ENCODE data around the gene THBS3. TPM values are rescaled to one million over a fixed set of nuclear protein-coding genes. Genes with fewer than 3 reads are reported as not detected.
A peak's percentile ranks its signal among the peaks of the same experiment; 100 is the strongest.

The THBS3 gene
- total and polyA plus RNA-seq, 9 of the 15 experiments (the other 6 are each of a cell fraction or from before 2014, with no cell fraction given): 0.59 to 8.3 (median 3.2) TPM

DNA sequence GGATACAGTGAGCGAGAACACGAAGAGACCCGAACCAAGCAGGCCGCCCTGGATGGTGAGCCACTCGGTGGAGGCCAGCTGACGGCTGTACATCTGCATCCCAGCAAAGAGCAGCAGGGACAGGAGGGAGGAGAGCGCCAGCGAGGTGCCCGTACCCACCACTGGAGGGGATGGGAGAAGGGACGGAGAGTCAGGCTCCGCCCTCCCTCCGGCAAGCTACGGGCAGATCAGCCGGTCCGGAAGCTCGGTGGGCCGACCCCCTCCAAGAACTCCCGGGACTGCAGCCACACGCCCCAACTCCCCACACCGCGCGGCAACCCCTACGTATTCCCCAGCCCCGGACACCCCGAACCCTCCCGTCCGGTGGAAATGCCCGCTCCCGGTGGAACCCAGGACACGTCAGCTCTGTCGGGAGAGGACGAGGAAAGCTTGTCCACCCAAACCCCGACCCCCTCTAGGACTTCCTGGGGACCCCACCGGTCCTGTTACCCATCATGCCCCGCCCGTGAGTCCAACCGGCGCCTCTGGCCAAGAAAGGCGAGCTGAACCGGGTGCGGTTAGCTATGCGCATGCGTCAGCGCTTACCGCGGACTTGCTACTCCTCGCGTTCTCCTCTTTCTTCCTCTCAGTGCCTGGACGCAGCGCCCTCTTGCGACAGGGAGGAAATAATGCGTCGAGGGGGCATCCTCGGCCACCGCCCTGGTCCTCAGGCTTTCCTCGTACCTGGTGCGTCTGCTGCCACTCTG is 34.8 kb downstream of the THBS3 start, which contains the start of gene KRTCAP2 (continued):
- TF ChIP-seq CC2D1A (IDR thresholded peaks at IDR 0.05) (no peak), THRAP3 (IDR thresholded peaks at IDR 0.05; ENCODE audit: borderline replicate concordance) (no peak), NCOR1 (IDR thresholded peaks at IDR 0.05) (no peak), ZFP1 (CRISPR knock-in tag; IDR thresholded peaks at IDR 0.05) (no peak), PHB2 (IDR thresholded peaks at IDR 0.05; ENCODE audit: low read depth) (no peak), ZNF175 (CRISPR knock-in tag; IDR thresholded peaks at IDR 0.05; ENCODE audit: low read depth) (no peak), FUS (optimal IDR thresholded peaks at IDR 0.05; ENCODE audit: low read depth, low read length) (no peak), RBFOX2 (IDR thresholded peaks at IDR 0.05; ENCODE audit: low read depth, low read length) (peak; percentile 89), SMARCA4 (IDR thresholded peaks at IDR 0.05) (0 out of 2 replicates have a peak, but pooled peaks have one; percentile 6), ESRRB (CRISPR knock-in tag; IDR thresholded peaks at IDR 0.05; ENCODE audit: borderline replicate concordance) (no peak), XRCC3 (IDR thresholded peaks at IDR 0.05) (no peak), KAT8 (IDR thresholded peaks at IDR 0.05; ENCODE audit: low read depth) (no peak), MEIS2 (IDR thresholded peaks at IDR 0.05; ENCODE audit: partially characterized antibody) (peak; percentile 88), CHD1 (IDR thresholded peaks at IDR 0.05; ENCODE audit: low read length) (no peak), KAT7 (CRISPR knock-in tag; IDR thresholded peaks at IDR 0.05; ENCODE audit: borderline replicate concordance) (peak; percentile 97), FOXJ2 (tag; IDR thresholded peaks at IDR 0.05) (no peak), ARID1B (IDR thresholded peaks at IDR 0.05) (no peak)
- TF ChIP-seq, protein P1, sequence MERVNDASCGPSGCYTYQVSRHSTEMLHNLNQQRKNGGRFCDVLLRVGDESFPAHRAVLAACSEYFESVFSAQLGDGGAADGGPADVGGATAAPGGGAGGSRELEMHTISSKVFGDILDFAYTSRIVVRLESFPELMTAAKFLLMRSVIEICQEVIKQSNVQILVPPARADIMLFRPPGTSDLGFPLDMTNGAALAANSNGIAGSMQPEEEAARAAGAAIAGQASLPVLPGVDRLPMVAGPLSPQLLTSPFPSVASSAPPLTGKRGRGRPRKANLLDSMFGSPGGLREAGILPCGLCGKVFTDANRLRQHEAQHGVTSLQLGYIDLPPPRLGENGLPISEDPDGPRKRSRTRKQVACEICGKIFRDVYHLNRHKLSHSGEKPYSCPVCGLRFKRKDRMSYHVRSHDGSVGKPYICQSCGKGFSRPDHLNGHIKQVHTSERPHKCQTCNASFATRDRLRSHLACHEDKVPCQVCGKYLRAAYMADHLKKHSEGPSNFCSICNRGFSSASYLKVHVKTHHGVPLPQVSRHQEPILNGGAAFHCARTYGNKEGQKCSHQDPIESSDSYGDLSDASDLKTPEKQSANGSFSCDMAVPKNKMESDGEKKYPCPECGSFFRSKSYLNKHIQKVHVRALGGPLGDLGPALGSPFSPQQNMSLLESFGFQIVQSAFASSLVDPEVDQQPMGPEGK (CRISPR knock-in tag; IDR thresholded peaks at IDR 0.05; ENCODE audit: borderline replicate concordance): no peak
- TF ChIP-seq, protein P2, sequence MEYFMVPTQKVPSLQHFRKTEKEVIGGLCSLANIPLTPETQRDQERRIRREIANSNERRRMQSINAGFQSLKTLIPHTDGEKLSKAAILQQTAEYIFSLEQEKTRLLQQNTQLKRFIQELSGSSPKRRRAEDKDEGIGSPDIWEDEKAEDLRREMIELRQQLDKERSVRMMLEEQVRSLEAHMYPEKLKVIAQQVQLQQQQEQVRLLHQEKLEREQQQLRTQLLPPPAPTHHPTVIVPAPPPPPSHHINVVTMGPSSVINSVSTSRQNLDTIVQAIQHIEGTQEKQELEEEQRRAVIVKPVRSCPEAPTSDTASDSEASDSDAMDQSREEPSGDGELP (CRISPR knock-in tag; IDR thresholded peaks at IDR 0.05; ENCODE audit: borderline replicate concordance): peak; percentile 74
- TF ChIP-seq, protein P3, sequence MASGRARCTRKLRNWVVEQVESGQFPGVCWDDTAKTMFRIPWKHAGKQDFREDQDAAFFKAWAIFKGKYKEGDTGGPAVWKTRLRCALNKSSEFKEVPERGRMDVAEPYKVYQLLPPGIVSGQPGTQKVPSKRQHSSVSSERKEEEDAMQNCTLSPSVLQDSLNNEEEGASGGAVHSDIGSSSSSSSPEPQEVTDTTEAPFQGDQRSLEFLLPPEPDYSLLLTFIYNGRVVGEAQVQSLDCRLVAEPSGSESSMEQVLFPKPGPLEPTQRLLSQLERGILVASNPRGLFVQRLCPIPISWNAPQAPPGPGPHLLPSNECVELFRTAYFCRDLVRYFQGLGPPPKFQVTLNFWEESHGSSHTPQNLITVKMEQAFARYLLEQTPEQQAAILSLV (tag; IDR thresholded peaks at IDR 0.05): no peak
- TF ChIP-seq, protein P4, sequence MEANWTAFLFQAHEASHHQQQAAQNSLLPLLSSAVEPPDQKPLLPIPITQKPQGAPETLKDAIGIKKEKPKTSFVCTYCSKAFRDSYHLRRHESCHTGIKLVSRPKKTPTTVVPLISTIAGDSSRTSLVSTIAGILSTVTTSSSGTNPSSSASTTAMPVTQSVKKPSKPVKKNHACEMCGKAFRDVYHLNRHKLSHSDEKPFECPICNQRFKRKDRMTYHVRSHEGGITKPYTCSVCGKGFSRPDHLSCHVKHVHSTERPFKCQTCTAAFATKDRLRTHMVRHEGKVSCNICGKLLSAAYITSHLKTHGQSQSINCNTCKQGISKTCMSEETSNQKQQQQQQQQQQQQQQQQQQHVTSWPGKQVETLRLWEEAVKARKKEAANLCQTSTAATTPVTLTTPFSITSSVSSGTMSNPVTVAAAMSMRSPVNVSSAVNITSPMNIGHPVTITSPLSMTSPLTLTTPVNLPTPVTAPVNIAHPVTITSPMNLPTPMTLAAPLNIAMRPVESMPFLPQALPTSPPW (CRISPR knock-in tag; IDR thresholded peaks at IDR 0.05): no peak; the same call in 1 of the 2 replicates
- TF ChIP-seq, protein P5, sequence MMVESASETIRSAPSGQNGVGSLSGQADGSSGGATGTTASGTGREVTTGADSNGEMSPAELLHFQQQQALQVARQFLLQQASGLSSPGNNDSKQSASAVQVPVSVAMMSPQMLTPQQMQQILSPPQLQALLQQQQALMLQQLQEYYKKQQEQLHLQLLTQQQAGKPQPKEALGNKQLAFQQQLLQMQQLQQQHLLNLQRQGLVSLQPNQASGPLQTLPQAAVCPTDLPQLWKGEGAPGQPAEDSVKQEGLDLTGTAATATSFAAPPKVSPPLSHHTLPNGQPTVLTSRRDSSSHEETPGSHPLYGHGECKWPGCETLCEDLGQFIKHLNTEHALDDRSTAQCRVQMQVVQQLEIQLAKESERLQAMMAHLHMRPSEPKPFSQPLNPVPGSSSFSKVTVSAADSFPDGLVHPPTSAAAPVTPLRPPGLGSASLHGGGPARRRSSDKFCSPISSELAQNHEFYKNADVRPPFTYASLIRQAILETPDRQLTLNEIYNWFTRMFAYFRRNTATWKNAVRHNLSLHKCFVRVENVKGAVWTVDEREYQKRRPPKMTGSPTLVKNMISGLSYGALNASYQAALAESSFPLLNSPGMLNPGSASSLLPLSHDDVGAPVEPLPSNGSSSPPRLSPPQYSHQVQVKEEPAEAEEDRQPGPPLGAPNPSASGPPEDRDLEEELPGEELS (CRISPR knock-in tag; IDR thresholded peaks at IDR 0.05; ENCODE audit: borderline replicate concordance): no peak
